ENCODE results near the gene ACSBG1.

DNA sequence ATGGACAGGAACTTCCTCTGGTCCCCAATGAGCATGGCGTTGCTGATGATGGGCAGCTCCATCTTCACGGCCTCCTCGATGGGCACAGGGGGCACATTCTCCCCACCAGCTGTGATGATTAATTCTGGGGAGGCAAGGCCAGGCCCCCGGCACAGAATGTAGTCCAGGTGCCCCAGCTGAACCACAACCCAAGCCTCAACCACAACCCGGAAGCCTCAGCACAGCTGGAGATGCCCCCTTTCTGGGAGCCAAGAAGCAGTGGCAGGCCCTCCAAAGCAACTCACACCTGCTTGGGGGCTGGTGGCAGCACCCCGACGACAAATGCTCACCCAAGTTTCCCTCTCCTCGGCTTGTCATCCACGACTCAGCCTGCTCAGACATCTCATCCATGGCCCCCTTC lies 60.0 kb downstream of the ACSBG1 start:
- TF ChIP-seq, protein P1, sequence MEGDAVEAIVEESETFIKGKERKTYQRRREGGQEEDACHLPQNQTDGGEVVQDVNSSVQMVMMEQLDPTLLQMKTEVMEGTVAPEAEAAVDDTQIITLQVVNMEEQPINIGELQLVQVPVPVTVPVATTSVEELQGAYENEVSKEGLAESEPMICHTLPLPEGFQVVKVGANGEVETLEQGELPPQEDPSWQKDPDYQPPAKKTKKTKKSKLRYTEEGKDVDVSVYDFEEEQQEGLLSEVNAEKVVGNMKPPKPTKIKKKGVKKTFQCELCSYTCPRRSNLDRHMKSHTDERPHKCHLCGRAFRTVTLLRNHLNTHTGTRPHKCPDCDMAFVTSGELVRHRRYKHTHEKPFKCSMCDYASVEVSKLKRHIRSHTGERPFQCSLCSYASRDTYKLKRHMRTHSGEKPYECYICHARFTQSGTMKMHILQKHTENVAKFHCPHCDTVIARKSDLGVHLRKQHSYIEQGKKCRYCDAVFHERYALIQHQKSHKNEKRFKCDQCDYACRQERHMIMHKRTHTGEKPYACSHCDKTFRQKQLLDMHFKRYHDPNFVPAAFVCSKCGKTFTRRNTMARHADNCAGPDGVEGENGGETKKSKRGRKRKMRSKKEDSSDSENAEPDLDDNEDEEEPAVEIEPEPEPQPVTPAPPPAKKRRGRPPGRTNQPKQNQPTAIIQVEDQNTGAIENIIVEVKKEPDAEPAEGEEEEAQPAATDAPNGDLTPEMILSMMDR (IDR thresholded peaks at IDR 0.05) = no peak
- TF ChIP-seq POLR2AphosphoS5 (IDR thresholded peaks at IDR 0.05) = no peak

Measured in prostate gland (tissue), 2 donors.